Tibial artery (tissue), 4 donors: ENCODE data around the gene GRK1.
A peak's percentile ranks its signal among the peaks of the same experiment; 100 is the strongest.

Experiments used
- DNase-seq, 2 donors: peaks; one replicate each; pipeline ENCODE4 v3.0.0-alpha.2; 2019
- H3K27ac ChIP-seq, 2 donors: fragments of 200-600 bp; sonication (generic) in 1 of 2; 1 replicate in 1 of 2; 2 replicates in 1 of 2; pipeline ENCODE4 v1.5.1; 2018 to 2019; ENCODE audit warnings: mild to moderate bottlenecking in 1 of 2
- H3K27me3 ChIP-seq, 2 donors: fragments of 200-600 bp; sonication (generic) in 1 of 2; one replicate each; pipeline versions ENCODE4 v1.5.1 to v1.6.0; 2016 to 2019
- H3K36me3 ChIP-seq, 3 donors: fragments of 200-600 bp; sonication (generic) in 2 of 3; one replicate each; pipeline ENCODE4 v1.5.1; 2016 to 2019; ENCODE audit warnings: mild to moderate bottlenecking in 2 of 3
- H3K4me1 ChIP-seq, 4 donors: fragments of 200-600 bp; sonication (generic) in 2 of 4; 1 replicate in 3 of 4; 2 replicates in 1 of 4; pipeline ENCODE4 v1.5.1; 2016 to 2019
- H3K4me3 ChIP-seq, 2 donors: fragments of 200-600 bp; sonication (generic) in 1 of 2; 1 replicate in 1 of 2; 2 replicates in 1 of 2; pipeline ENCODE4 v1.5.1; 2018 to 2019; ENCODE audit warnings: mild to moderate bottlenecking in 2 of 2
- H3K9me3 ChIP-seq, 3 donors: fragments of 200-600 bp; sonication (generic) in 1 of 3; one replicate each; pipeline ENCODE4 v1.5.1; 2016 to 2019
- intact Hi-C: fragments of 100-400 bp; cut with DNase I; formaldehyde crosslinking; loops from one replicate; pipeline ENCODE4 v1.15.0; 2023; ENCODE audit warnings: low total_unique reads
- TF ChIP-seq, protein P1 (sequence below), 2 experiments: fragments of 200-600 bp in 1 of 2; fragments of 450-650 bp in 1 of 2; IDR thresholded peaks; one replicate each; pipeline ENCODE4 v1.5.1; 2017 to 2019; ENCODE audit warnings: antibody characterized with exemption in 2 of 2, mild to moderate bottlenecking in 1 of 2, moderate library complexity in 1 of 2

Gene GRK1

DNA sequence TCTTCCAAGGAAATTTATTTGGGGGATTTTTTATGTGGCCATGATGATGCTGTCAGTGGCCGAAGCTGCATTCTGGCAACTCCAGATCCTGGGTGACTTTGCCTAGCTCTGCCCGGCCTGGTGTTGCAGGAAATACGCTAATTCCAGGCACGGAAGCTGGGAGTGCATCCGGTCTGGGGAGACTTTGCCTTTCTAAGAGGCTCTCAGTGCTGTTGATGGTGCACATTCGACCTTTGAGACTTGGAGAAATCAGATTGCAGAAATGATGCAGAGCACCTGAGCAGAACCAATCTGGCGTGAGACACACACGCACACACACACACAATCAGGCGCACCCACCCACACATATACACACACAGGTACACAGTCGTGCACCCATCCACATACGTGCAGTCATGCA, 86.2 kb downstream of the GRK1 start:
- Histone ChIP-seq H3K9me3 (no peaks in the 10 kb centered on the region), H3K27me3 (peaks cover 0 to 23% of the 10 kb centered on the region in 2 donors), H3K4me3 (no peak overlapping the region), H3K4me1 (peaks cover 0 to 3% (median under 1%) of the 10 kb centered on the region in 4 donors), H3K36me3 (no peaks in the 10 kb centered on the region), H3K27ac (no peak overlapping the region)
- TF ChIP-seq, protein P1, sequence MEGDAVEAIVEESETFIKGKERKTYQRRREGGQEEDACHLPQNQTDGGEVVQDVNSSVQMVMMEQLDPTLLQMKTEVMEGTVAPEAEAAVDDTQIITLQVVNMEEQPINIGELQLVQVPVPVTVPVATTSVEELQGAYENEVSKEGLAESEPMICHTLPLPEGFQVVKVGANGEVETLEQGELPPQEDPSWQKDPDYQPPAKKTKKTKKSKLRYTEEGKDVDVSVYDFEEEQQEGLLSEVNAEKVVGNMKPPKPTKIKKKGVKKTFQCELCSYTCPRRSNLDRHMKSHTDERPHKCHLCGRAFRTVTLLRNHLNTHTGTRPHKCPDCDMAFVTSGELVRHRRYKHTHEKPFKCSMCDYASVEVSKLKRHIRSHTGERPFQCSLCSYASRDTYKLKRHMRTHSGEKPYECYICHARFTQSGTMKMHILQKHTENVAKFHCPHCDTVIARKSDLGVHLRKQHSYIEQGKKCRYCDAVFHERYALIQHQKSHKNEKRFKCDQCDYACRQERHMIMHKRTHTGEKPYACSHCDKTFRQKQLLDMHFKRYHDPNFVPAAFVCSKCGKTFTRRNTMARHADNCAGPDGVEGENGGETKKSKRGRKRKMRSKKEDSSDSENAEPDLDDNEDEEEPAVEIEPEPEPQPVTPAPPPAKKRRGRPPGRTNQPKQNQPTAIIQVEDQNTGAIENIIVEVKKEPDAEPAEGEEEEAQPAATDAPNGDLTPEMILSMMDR (IDR thresholded peaks at IDR 0.05), result no peak
- intact Hi-C loops, result no loop called here
- no peak for DNase-seq

DNA sequence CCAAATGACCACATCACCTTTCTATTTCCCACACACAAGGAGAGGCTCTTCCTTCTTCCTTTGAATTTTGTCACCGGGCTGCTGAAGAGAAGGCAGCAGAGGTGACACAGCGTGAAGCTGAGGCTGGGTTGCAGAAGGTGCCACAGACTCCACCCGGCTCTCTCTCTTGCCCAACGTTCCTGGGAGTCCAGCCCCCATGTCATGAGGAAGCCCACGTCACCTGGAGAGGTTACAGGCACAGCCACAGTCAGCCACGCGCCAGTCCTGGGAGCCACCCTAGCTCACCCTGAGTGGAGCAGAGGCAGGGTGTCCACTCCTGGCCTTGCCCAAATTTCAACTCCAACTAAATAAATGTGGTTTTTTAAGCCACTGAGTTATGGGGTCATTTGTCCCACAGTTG, 87.2 kb downstream of the GRK1 start:
- Histone ChIP-seq H3K27me3 (peaks cover 0 to 15% of the 10 kb centered on the region in 2 donors), H3K36me3 (no peaks in the 10 kb centered on the region), H3K4me1 (peaks cover 0 to 10% (median 4%) of the 10 kb centered on the region in 4 donors), H3K27ac (no peak overlapping the region), H3K9me3 (no peaks in the 10 kb centered on the region), H3K4me3 (no peak overlapping the region)
- intact Hi-C loops, result no loop called here
- DNase-seq, result no peak
- TF ChIP-seq, protein P1 (IDR thresholded peaks at IDR 0.05), result no peak

DNA sequence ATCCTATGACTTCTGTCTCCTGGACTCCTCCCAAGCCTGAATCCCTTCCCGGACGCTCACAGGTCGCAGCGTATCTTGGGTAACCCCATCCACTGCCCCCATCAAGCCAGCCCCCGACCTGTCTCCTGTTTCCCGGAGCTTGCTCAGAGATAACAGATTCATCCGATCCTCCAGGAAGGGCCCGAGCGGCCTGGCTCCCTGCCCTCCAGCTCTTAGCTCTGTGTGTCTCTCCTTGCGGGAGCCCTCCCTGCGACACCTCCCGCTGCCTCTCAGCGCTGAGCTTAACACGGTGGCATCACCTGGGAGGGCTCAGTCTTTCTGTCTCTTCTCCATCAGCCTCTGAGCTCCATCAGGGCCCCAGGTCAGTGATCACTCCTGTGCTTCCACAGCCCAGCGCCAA, 87.7 kb downstream of the GRK1 start:
- Histone ChIP-seq H3K4me1 (peaks cover 0 to 12% (median 7%) of the 10 kb centered on the region in 4 donors), H3K36me3 (no peaks in the 10 kb centered on the region), H3K9me3 (no peaks in the 10 kb centered on the region), H3K4me3 (no peak overlapping the region), H3K27me3 (peaks cover 0 to 15% of the 10 kb centered on the region in 2 donors), H3K27ac (no peak overlapping the region)
- TF ChIP-seq, protein P1 (IDR thresholded peaks at IDR 0.05), result no peak
- intact Hi-C loops, result no loop called here
- no peak for DNase-seq

DNA sequence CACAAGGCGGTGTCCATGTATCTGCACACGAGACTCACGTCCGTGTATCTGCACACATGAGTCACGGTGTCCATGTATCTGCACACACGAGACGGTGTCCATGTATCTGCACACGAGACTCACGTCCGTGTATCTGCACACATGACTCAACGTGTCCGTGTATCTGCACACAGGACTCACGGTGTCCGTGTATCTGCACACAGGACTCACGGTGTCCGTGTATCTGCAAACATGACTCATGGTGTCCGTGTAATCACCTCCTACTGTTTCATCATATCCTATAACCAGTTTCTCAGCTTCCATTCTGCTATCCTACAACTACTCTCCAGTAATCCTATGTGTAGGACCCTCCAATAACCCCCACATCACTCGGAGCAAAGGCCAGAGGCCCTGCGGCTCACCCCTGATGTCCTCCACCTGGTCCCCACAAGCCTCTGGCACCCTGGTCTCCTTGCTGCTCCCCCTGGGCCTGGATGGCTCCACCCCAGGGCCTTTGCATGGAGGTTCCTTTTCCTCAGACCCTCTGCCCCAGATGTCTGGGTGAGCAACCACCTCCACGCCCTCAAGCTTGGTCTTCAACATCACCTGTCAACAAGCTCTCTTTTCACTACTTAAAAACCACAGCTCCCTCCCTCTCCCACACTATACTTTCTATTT, 89.5 kb downstream of the GRK1 start:
- no peak overlapping the region for H3K4me3 ChIP-seq
- TF ChIP-seq, protein P1 (IDR thresholded peaks at IDR 0.05), result no peak
- DNase-seq, result peak in 1 of 2 donors; percentile 62
- H3K27ac ChIP-seq, result no peak overlapping the region
- intact Hi-C loops, result no loop called here
- H3K9me3 ChIP-seq, result no peaks in the 10 kb centered on the region
- no peaks in the 10 kb centered on the region for H3K36me3 ChIP-seq
- peaks cover 0 to 16% (median 11%) of the 10 kb centered on the region in 4 donors for H3K4me1 ChIP-seq
- peaks cover 0 to 19% of the 10 kb centered on the region in 2 donors for H3K27me3 ChIP-seq

DNA sequence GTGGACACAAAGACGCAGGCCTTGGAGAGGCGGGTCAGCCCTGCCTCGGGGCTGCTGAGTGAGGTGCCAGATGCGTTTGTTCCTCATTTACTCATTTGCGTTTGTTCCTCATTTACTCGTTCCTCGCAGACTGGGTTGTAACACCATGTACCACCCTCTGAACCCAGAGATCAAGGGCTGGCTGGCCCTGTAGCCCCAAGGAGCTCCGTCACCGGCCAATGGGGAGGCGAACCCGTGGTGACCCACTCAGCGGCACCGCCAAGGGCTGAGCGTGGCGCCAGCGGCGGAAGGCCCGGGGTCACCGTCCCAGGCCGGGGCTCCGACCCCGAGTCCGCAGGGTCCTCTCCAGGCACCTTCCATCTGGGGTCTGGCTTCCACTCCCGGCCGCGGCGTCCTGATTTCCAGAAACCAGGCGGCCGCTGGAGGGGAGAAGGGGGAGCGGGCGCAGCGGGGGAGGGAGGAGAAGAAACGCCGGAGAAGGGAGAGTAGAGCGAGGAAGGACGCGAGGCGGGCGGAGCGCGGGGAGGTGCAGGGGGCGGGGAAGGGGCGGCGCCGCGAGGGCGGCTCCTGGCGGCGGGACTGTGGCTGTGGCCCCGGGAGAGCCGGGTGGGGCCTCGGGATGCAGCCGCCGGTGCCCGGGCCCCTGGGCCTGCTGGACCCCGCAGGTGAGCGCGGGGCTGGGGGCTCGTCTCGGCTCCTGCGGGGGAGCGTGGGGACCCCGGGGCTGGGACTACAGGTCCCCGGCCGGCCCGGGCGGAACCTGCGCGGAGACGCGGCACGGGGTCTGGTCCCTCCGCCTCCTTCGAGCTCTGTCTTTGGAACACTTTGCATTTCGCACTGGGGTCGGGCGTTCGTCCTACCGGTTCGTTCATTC, 91.9 kb downstream of the GRK1 start, which contains the start of gene TMEM255B:
Gene TMEM255B (plus strand): TSS at position 576 of the 874 bp plus-strand sequence. CDS start 44 bp downstream, at position 620.
- H3K27me3 ChIP-seq, result peaks cover 0 to 20% of the 10 kb centered on the region in 2 donors
- H3K4me3 ChIP-seq, result peak within 1 kb of the TSS; percentile 62 to 77
- TF ChIP-seq, protein P1 (IDR thresholded peaks at IDR 0.05), result peak in 1 of 2 experiments; percentile 20
- intact Hi-C loops, result no loop called here
- H3K27ac ChIP-seq, result peak within 1 kb of the TSS; percentile 52 to 70
- peaks cover 0 to 16% (median 11%) of the 10 kb centered on the region in 4 donors for H3K4me1 ChIP-seq
- no peaks in the 10 kb centered on the region for H3K36me3 ChIP-seq
- DNase-seq, result peak; percentile 82 to 93
- H3K9me3 ChIP-seq, result no peaks in the 10 kb centered on the region
